Measurements from ENCODE around the gene PSD4.

The PSD4 gene

GRCh38 chr2:113207021-113207420 lies 33.2 kb downstream of the PSD4 start:
- no peak for DNase-seq (ENCODE audit: low read depth, low spot score)

- no peak for DNase-seq (ENCODE audit: low read depth, low spot score)
These were observed 34.6 kb downstream of the PSD4 start for GRCh38 chr2:113208396-113208795.

GRCh38 chr2:113209011-113209645 lies 35.4 kb downstream of the PSD4 start:
- DNase-seq (ENCODE audit: low read depth, low spot score): no peak

- DNase-seq (ENCODE audit: low read depth, low spot score): no peak
These were observed 35.9 kb downstream of the PSD4 start for GRCh38 chr2:113209646-113210171.

GRCh38 chr2:113211226-113212105 lies 37.7 kb downstream of the PSD4 start:
- no peak for DNase-seq (ENCODE audit: low read depth, low spot score)

GRCh38 chr2:113212245-113213060 lies 38.7 kb downstream of the PSD4 start:
- no peak for DNase-seq (ENCODE audit: low read depth, low spot score)

- DNase-seq (ENCODE audit: low read depth, low spot score): no peak
These were observed 39.5 kb downstream of the PSD4 start for GRCh38 chr2:113213061-113213930.

- DNase-seq (ENCODE audit: low read depth, low spot score): no peak
These were observed 40.4 kb downstream of the PSD4 start for GRCh38 chr2:113214141-113214540.

- DNase-seq (ENCODE audit: low read depth, low spot score): no peak
These were observed 41.3 kb downstream of the PSD4 start for GRCh38 chr2:113215056-113215455.

GRCh38 chr2:113216321-113216720 lies 42.5 kb downstream of the PSD4 start:
- DNase-seq (ENCODE audit: low read depth, low spot score): no peak

GRCh38 chr2:113216891-113217454 lies 43.2 kb downstream of the PSD4 start:
- peak; percentile 67 for DNase-seq (ENCODE audit: low read depth, low spot score)

- DNase-seq (ENCODE audit: low read depth, low spot score): peak; percentile 74
These were observed 43.9 kb downstream of the PSD4 start for GRCh38 chr2:113217455-113218282.

- DNase-seq (ENCODE audit: low read depth, low spot score): no peak
These were observed 44.7 kb downstream of the PSD4 start for GRCh38 chr2:113218283-113219091.

GRCh38 chr2:113219092-113219441 lies 45.3 kb downstream of the PSD4 start:
- DNase-seq (ENCODE audit: low read depth, low spot score): no peak

- DNase-seq (ENCODE audit: low read depth, low spot score): no peak
These were observed 45.7 kb downstream of the PSD4 start for GRCh38 chr2:113219525-113219888.

GRCh38 chr2:113219889-113220641 lies 46.3 kb downstream of the PSD4 start:
- no peak for DNase-seq (ENCODE audit: low read depth, low spot score)

GRCh38 chr2:113220970-113221708 lies 47.4 kb downstream of the PSD4 start:
- no peak for DNase-seq (ENCODE audit: low read depth, low spot score)

- no peak for DNase-seq (ENCODE audit: low read depth, low spot score)
These were observed 48.1 kb downstream of the PSD4 start for GRCh38 chr2:113221846-113222245.
